Stimulated activated CD4-positive, alpha-beta T cell treated with anti-CD3 and anti-CD28 coated beads, Interleukin-15, amount 100 ng/mL, for 48 hours (primary cell): ENCODE data around the gene QSOX2.

Experiments
- DNase-seq, 2 donors: peaks; one replicate each; pipeline ENCODE4 v3.0.0-alpha.2; 2020; ENCODE audit warnings: low read depth in 2 of 2

QSOX2 gene, protein sequence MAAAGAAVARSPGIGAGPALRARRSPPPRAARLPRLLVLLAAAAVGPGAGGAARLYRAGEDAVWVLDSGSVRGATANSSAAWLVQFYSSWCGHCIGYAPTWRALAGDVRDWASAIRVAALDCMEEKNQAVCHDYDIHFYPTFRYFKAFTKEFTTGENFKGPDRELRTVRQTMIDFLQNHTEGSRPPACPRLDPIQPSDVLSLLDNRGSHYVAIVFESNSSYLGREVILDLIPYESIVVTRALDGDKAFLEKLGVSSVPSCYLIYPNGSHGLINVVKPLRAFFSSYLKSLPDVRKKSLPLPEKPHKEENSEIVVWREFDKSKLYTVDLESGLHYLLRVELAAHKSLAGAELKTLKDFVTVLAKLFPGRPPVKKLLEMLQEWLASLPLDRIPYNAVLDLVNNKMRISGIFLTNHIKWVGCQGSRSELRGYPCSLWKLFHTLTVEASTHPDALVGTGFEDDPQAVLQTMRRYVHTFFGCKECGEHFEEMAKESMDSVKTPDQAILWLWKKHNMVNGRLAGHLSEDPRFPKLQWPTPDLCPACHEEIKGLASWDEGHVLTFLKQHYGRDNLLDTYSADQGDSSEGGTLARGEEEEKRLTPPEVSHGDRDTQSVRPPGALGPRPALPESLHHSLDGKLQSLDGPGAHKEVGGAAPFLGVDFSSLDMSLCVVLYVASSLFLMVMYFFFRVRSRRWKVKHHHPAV

GRCh38 chr9:136245219-136246150 lies at the start of gene QSOX2:
Gene QSOX2 (minus strand): TSS chr9:136245812. CDS start chr9:136245803, 9 bp downstream.
- DNase-seq: peak; percentile 69 to 77

DNA sequence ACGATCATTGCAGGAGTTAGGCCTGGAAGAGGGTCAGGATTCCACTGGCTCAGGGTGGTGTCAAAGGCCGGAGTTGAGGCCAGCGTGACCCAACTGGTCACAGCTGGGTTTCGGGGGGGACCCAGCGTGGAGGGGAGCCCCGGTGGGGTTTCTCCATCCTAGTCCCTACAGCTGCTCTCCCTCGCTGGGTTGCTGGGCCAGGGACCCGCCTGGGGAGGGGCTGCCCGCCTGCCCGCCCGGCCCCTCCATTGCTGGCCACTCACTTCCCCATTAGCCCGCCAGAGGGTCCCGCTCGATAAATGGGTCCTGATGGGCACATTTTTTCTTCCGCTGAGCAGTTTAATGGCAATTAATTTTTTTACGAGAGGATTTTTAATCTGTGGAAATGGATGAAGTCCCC lies 49.4 kb upstream of the QSOX2 start:
- DNase-seq: no peak

DNA sequence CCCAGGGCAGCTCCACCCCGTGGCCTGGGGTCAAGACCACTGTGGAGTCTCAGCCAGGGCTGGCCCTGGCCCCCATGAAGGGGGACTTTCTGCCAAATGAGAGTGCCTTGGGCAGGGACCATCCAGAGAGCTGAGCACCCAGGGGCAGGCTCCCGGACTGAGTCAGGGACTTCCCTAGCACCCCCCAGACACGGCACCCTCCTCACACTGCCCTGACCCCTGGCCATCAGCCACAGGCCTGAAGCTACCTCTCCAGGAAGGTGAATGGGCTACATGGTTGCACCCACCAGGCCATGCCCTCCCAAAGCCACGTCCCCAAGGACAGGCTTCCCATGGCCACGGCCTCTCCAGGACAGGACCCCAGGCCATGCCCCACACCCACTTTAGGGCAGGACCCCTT lies 48.8 kb upstream of the QSOX2 start:
- DNase-seq: no peak

- no peak for DNase-seq
Measured at GRCh38 chr9:136293476-136294077, 48.0 kb upstream of the QSOX2 start.

GRCh38 chr9:136292591-136293448 lies 47.2 kb upstream of the QSOX2 start:
- no peak for DNase-seq

- no peak for DNase-seq
Measured at GRCh38 chr9:136292026-136292538, 46.5 kb upstream of the QSOX2 start.

DNA sequence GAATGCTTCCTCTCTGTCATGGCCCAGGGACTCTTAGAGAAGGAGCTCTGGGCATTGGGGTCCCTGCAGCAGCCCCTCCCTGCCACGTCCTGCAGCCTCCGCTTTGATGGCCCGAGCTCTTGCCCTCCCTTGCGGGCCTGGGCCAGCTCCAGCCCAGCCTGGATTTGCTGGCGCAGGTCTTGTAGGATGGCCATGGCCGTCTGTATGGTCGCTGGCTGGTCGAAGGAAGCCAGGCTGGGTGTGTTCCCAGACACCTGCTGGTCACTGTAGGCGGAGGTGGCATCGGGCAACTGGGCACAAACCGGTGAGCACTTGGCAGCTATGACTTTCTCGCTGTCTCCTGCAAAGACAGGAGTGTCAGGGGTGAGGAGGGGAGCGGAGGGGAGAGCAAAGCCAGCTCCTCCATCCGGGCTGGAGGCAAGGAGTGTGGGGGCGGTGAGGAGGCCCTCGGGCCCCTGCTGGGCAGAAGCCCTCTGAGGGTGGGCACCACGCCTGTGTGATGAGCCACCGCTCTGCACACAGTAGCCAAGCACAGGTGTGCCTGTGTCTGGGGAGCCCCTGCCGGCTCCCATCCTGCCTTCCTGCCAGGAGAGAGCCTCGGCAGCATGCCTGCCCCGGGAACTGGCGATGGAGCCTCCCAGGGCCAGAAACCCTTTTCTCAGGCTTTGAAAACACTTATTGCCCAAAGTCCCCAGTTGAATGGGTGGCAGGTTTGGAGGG lies 45.9 kb upstream of the QSOX2 start:
- no peak for DNase-seq

DNA sequence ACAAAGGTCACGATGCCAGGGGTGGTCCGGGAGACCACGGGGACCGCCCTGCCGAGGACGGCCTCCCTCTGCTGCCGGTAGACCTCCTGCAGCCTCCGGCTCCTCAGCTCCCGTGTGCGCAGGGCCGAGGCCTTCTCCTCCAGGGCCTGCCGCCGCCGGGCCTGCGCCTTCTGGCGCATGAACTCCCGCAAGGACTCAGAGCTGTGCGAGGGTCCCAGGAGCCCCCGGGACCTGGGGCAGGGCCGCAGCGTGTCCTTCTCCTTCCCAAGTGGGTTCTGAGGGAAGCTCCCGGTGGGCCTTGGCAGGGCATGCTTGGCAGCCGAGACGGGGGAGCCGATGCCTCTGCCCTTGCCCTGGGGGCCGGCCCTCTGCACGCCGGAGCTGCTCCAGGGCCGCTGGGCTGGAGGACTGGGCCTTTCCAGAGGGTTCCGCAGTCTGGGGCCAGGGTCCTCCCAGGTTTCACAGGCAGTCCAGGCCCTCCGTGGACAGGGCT lies 44.9 kb upstream of the QSOX2 start:
- no peak for DNase-seq

- no peak for DNase-seq
Measured at GRCh38 chr9:136289651-136290507, 44.3 kb upstream of the QSOX2 start.

GRCh38 chr9:136287960-136288753 lies 42.5 kb upstream of the QSOX2 start:
- no peak for DNase-seq

GRCh38 chr9:136286987-136287379 lies 41.4 kb upstream of the QSOX2 start:
- no peak for DNase-seq

DNA sequence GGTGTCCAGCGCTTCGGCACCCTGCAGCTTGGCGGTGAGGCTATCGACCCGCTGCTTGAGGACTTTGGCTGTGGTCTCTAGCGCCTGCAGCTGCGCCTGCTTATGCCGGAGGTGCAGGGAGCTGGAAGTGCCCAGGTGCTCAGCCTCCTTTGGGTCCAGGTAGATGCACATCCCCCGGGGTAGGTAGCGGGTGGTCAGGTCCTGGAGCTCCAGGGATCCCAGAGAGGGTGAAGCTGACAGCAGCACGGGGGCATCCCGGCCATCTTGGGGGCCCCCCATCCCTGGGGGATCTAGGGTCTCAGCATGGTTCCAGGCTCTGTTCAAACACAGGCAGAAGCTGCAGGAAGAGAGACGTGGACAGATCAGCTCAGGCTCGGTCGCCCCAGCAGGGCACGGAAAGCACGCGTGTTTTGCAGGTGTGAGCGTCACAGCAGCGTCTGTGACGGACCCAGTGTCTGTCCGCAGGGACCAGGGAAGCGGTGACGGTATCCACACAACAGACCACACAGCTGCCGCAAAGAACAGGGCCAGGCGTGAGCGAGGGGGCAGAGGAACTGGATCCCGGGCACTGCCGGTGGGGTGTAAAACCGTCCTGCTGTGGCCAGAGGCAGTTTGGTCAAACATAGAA lies 40.9 kb upstream of the QSOX2 start:
- DNase-seq: no peak

DNA sequence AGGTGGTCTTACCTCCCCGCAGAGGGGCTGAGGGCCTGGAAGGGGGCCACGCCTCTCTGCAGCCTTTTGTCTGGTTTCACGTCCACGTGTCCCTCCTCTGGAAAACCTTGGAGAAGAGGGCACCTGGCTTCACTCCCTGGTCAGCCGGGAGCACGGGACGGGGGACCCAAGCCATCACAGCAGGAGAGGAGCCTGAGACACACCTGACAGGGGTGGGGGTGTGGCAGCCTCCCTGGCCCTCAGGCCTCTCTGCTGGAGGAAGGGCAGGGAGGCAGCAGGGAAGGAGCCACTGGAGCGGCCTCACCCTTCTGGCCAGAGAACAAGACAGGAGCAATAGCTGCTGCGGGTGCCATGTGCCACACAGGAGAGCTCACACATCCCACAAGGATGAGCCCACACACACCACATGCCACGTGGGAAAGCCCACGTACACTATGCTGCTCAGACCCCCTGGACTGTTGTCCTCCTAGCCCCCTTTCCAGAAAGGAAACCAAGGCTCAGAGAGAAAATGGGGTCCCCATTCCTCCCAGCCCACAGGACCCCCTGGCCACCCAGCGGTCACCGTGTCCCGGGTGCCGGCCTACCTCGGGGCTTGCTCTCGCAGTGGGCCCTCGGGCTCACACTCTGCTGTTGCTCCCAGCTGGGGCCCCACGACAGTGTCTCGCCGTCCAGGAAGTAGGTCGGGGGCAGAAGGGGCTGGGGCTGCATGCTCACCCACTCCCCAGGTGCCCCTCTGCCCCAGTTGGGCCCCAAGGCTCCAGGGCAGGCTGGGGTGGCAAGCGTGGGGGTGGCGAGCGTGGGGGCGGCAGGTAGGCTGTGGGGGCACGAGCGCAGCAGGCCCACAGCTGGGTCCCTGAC lies 40.1 kb upstream of the QSOX2 start:
- no peak for DNase-seq

- DNase-seq: no peak
Measured at GRCh38 chr9:136284951-136285350, 39.3 kb upstream of the QSOX2 start.

GRCh38 chr9:136284311-136284710 lies 38.7 kb upstream of the QSOX2 start:
- DNase-seq: no peak
